T1000 (cell line): ENCODE results near the gene ILDR1.
"Not testable (repeated sequence)": the region's sequence is repeated elsewhere in the genome, so short reads cannot be mapped to it uniquely, and the experiment has no call there.

ENCODE experiments used
- DNase-seq: peaks from one replicate; lab custom pipeline; 2025; ENCODE audit warnings: mixed read lengths; lab: John Stamatoyannopoulos, UW

The ILDR1 gene

GRCh38 chr3:121942116-121942786 is 79.8 kb downstream of the ILDR1 start:
- DNase-seq = no peak

GRCh38 chr3:121941592-121941991 is 80.5 kb downstream of the ILDR1 start:
- no peak for DNase-seq

DNA sequence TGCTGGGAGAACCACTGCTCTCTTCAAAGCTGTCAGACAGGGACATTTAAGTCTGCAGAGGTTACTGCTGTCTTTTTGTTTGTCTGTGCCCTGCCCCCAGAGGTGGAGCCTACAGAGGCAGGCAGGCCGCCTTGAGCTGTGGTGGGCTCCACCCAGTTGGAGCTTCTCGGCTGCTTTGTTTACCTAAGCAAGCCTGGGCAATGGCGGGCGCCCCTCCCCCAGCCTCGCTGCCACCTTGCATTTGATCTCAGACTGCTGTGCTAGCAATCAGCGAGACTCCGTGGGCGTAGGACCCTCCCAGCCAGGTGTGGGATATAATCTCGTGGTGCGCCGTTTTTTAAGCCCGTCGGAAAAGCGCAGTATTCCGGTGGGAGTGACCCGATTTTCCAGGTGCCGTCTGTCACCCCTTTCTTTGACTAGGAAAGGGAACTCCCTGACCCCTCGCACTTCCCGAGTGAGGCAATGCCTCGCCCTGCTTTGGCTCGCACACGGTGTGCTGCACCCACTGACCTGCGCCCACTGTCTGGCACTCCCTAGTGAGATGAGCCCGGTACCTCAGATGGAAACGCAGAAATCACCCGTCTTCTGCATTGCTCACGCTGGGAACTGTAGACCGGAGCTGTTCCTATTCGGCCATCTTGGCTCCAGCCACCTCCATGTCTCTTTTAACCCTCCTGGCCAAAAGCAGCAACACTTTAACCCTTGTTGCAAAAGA is 83.7 kb downstream of the ILDR1 start:
- DNase-seq = not testable (repeated sequence)
